Mesenchymal stem cell (in vitro differentiated cells and primary cell): ENCODE data around the gene SYNPR.

ENCODE experiments used
- DNase-seq: peaks from one replicate; pipeline ENCODE4 v3.0.0-alpha.2; 2013
- H2AFZ ChIP-seq: one replicate; pipeline ENCODE4 v1.6.1; 2013; ENCODE audit warnings: low read depth, mild to moderate bottlenecking, control low read depth, inconsistent platforms, low read length, moderate library complexity
- H2AK5ac ChIP-seq: 2 replicates; pipeline ENCODE4 v1.6.1; 2013; ENCODE audit warnings: low read length, moderate library complexity, mild to moderate bottlenecking, inconsistent platforms; ENCODE audit not compliant: severe bottlenecking
- H2BK120ac ChIP-seq: one replicate; pipeline ENCODE4 v1.6.1; 2013; ENCODE audit warnings: low read depth, mild to moderate bottlenecking, inconsistent platforms, low read length, moderate library complexity
- H2BK12ac ChIP-seq, 2 experiments: one replicate each; pipeline ENCODE4 v1.6.1; 2013; ENCODE audit warnings: inconsistent platforms in 2 of 2, low read length in 2 of 2, mild to moderate bottlenecking in 2 of 2, moderate library complexity in 2 of 2, control low read depth in 1 of 2
- H2BK15ac ChIP-seq: one replicate; pipeline ENCODE4 v1.6.1; 2013; ENCODE audit warnings: mild to moderate bottlenecking, low read depth, inconsistent platforms; ENCODE audit not compliant: poor library complexity, severe bottlenecking
- H2BK5ac ChIP-seq: 2 replicates; pipeline ENCODE4 v1.6.1; 2013; ENCODE audit warnings: low read depth, mild to moderate bottlenecking, low read length, control low read depth, inconsistent platforms; ENCODE audit not compliant: poor library complexity, severe bottlenecking
- H3K14ac ChIP-seq, 2 experiments: one replicate each; pipeline ENCODE4 v1.6.1; 2013; ENCODE audit warnings: inconsistent platforms in 2 of 2, low read length in 2 of 2, control low read depth in 1 of 2, mild to moderate bottlenecking in 1 of 2, moderate library complexity in 1 of 2
- H3K18ac ChIP-seq, 2 experiments: one replicate each; pipeline ENCODE4 v1.6.1; 2013; ENCODE audit warnings: inconsistent platforms in 2 of 2, low read length in 2 of 2, control low read depth in 1 of 2, low read depth in 1 of 2, mild to moderate bottlenecking in 1 of 2
- H3K23ac ChIP-seq, 2 experiments: one replicate each; pipeline ENCODE4 v1.6.1; 2013; ENCODE audit warnings: inconsistent platforms in 2 of 2, low read length in 2 of 2, mild to moderate bottlenecking in 2 of 2, moderate library complexity in 2 of 2, control low read depth in 1 of 2
- H3K27ac ChIP-seq: 2 replicates; pipeline ENCODE4 v1.5.1; 2013; ENCODE audit warnings: mild to moderate bottlenecking, moderate library complexity, low read length, control low read depth, inconsistent platforms; ENCODE audit not compliant: poor library complexity, severe bottlenecking
- H3K27me3 ChIP-seq, 2 experiments: 2 replicates each; pipeline versions ENCODE4 v1.6.1 to v1.7.0; 2013; ENCODE audit warnings: low read length in 2 of 2, mild to moderate bottlenecking in 2 of 2, moderate library complexity in 2 of 2, control low read depth in 1 of 2, inconsistent platforms in 1 of 2; ENCODE audit not compliant: control insufficient read depth in 1 of 2, insufficient read depth in 1 of 2
- H3K36me3 ChIP-seq, 2 experiments: 2 replicates each; pipeline versions ENCODE4 v1.6.1 to v1.7.0; 2013; ENCODE audit warnings: low read length in 2 of 2, control low read depth in 1 of 2, inconsistent platforms in 1 of 2, low read depth in 1 of 2, mild to moderate bottlenecking in 1 of 2; ENCODE audit not compliant: insufficient read depth in 2 of 2, control insufficient read depth in 1 of 2
- H3K4ac ChIP-seq, 2 experiments: one replicate each; pipeline ENCODE4 v1.6.1; 2013; ENCODE audit warnings: inconsistent platforms in 2 of 2, low read length in 2 of 2, mild to moderate bottlenecking in 2 of 2, moderate library complexity in 2 of 2, control low read depth in 1 of 2, low read depth in 1 of 2
- H3K4me1 ChIP-seq: 2 replicates; pipeline ENCODE4 v1.6.1; 2013; ENCODE audit warnings: low read depth, low read length, control low read depth; ENCODE audit not compliant: control insufficient read depth, insufficient read depth
- H3K4me2 ChIP-seq: 2 replicates; pipeline ENCODE4 v1.6.1; 2013; ENCODE audit warnings: low read length, mild to moderate bottlenecking, inconsistent platforms; ENCODE audit not compliant: poor library complexity, severe bottlenecking
- H3K4me3 ChIP-seq, 2 experiments: 2 replicates each; pipeline versions ENCODE4 v1.5.1 to v1.7.0; 2013; ENCODE audit warnings: low read length in 2 of 2, mild to moderate bottlenecking in 2 of 2, control low read depth in 1 of 2, low read depth in 1 of 2; ENCODE audit not compliant: insufficient read depth in 1 of 2
- H3K79me1 ChIP-seq: replicated peaks from 2 replicates; pipeline ENCODE4 v1.6.1; 2013; ENCODE audit warnings: mild to moderate bottlenecking, control low read depth, low read length, inconsistent platforms; ENCODE audit not compliant: poor library complexity, severe bottlenecking
- H3K9ac ChIP-seq: 2 replicates; pipeline ENCODE4 v1.7.0; 2013; ENCODE audit warnings: mild to moderate bottlenecking, low read length, moderate library complexity
- H3K9me3 ChIP-seq: 2 replicates; pipeline ENCODE4 v1.7.0; 2013; ENCODE audit warnings: mild to moderate bottlenecking, low read length; ENCODE audit not compliant: control insufficient read depth
- H4K8ac ChIP-seq: one replicate; pipeline ENCODE4 v1.6.1; 2013; ENCODE audit warnings: inconsistent platforms, mild to moderate bottlenecking, low read length, moderate library complexity
- H4K91ac ChIP-seq: one replicate; pipeline ENCODE4 v1.6.1; 2013; ENCODE audit warnings: mild to moderate bottlenecking, low read length, inconsistent platforms
- WGBS: methylation state at CpG from one replicate; pipeline ENCODE4 v1.1.7; 2013; ENCODE audit warnings: mixed read lengths; 5-methylcytosine and 5-hydroxymethylcytosine counted together

The SYNPR gene

DNA sequence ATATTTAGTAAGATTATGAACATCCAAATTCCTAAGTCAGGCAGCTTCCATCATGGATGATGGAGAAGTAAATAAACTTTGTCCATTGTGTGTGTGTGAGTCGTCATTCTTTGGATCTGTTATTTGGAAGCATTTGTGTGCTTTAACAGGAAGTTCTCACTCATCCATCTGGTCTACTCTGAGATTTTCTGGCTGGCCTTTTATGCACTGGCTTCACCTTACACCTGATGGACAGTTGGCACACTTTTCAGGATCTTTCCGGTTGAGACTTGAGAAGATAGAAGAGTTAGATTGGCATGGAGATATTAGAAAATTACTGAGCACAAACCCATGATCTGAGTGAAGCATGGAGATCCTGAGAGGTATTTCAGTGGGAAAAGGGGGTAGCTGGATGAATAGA is 12.6 kb downstream of the SYNPR start:
- no peak overlapping the region for H3K14ac ChIP-seq
- no peak overlapping the region for H3K9ac ChIP-seq
- H2BK120ac ChIP-seq = no peak overlapping the region
- H3K4me2 ChIP-seq = no peak overlapping the region
- H2AFZ ChIP-seq = no peak overlapping the region
- no peak overlapping the region for H4K91ac ChIP-seq
- H3K4me1 ChIP-seq = no peaks in the 10 kb centered on the region
- DNase-seq = no peak
- H3K18ac ChIP-seq = no peak overlapping the region
- H3K36me3 ChIP-seq = no peaks in the 10 kb centered on the region
- WGBS = 81% methylated on average over 2 of the region's 2 CpGs
- no peak overlapping the region for H3K23ac ChIP-seq
- H2BK12ac ChIP-seq = no peak overlapping the region
- H3K27ac ChIP-seq = no peak overlapping the region
- H2BK5ac ChIP-seq = no peak overlapping the region
- no peaks in the 10 kb centered on the region for H3K9me3 ChIP-seq
- H3K79me1 ChIP-seq = no peaks in the 10 kb centered on the region
- H2AK5ac ChIP-seq = no peak overlapping the region
- H2BK15ac ChIP-seq = no peak overlapping the region
- H3K4ac ChIP-seq = no peak overlapping the region
- H3K27me3 ChIP-seq = peaks cover 0 to 9% of the 10 kb centered on the region in 2 experiments
- no peak overlapping the region for H3K4me3 ChIP-seq
- H4K8ac ChIP-seq = no peak overlapping the region

DNA sequence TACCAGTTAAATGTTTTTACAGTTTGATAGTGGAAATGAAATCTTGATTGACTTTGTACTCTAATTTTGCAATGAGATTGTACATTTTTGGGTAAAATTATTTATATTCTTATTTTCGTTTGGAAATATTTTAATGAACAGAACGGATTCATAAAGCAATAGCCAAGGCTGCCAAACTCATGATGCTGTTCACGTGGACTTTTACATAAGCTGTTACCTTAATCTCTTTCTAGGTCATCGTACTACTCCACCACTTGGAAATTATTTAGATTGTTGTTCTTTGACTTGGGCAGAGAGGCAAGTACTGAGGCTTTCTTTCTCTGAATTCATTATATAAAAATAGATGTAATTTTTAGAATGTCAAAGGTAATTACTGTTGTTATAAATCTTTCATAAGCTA is 16.2 kb downstream of the SYNPR start:
- Histone ChIP-seq H3K14ac (no peak overlapping the region), H3K4ac (no peak overlapping the region), H2BK12ac (no peak overlapping the region), H4K91ac (no peak overlapping the region), H4K8ac (no peak overlapping the region), H3K79me1 (no peaks in the 10 kb centered on the region), H3K4me1 (peaks cover 1% of the 10 kb centered on the region), H2BK15ac (no peak overlapping the region), H3K27me3 (no peaks in the 10 kb centered on the region), H3K4me3 (no peak overlapping the region), H2AK5ac (no peak overlapping the region), H3K18ac (no peak overlapping the region), H2AFZ (no peak overlapping the region), H2BK120ac (no peak overlapping the region), H3K4me2 (no peak overlapping the region), H3K36me3 (no peaks in the 10 kb centered on the region), H3K9ac (no peak overlapping the region), H3K9me3 (peaks cover 9% of the 10 kb centered on the region), H3K27ac (no peak overlapping the region), H3K23ac (no peak overlapping the region), H2BK5ac (no peak overlapping the region)
- 54% methylated on average over 3 of the region's 4 CpGs for WGBS
- no peak for DNase-seq

DNA sequence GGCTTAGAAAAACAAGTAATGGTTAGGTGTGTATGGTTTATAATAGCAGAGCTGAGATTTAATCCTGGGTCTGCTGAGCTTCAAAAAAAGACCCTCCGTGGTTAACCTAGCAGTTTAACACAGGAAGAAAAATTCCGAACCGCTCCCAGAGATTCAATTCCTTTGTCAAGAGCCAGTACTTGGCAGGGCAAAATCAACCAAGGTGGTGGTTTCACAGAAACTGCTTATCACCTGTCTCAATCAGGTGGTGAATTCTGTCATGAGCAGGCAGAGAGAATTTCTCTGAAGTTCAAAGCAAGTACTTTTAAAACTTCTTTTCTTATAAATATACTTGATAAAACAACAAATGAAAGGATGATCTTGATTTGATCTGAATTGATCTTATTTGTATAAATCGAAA is 17.2 kb downstream of the SYNPR start:
- H2AK5ac ChIP-seq = no peak overlapping the region
- H3K14ac ChIP-seq = no peak overlapping the region
- H3K9me3 ChIP-seq = peaks cover 9% of the 10 kb centered on the region
- H2BK15ac ChIP-seq = no peak overlapping the region
- no peaks in the 10 kb centered on the region for H3K36me3 ChIP-seq
- no peak overlapping the region for H3K23ac ChIP-seq
- no peak overlapping the region for H3K18ac ChIP-seq
- peaks cover 1% of the 10 kb centered on the region for H3K4me1 ChIP-seq
- no peaks in the 10 kb centered on the region for H3K79me1 ChIP-seq
- no peaks in the 10 kb centered on the region for H3K27me3 ChIP-seq
- WGBS = 56% methylated on average over 3 of the region's 4 CpGs
- H3K4ac ChIP-seq = no peak overlapping the region
- no peak overlapping the region for H4K91ac ChIP-seq
- no peak overlapping the region for H3K27ac ChIP-seq
- no peak overlapping the region for H3K4me2 ChIP-seq
- no peak overlapping the region for H2AFZ ChIP-seq
- H2BK5ac ChIP-seq = no peak overlapping the region
- DNase-seq = no peak
- no peak overlapping the region for H2BK12ac ChIP-seq
- no peak overlapping the region for H4K8ac ChIP-seq
- H2BK120ac ChIP-seq = no peak overlapping the region
- no peak overlapping the region for H3K9ac ChIP-seq
- no peak overlapping the region for H3K4me3 ChIP-seq

DNA sequence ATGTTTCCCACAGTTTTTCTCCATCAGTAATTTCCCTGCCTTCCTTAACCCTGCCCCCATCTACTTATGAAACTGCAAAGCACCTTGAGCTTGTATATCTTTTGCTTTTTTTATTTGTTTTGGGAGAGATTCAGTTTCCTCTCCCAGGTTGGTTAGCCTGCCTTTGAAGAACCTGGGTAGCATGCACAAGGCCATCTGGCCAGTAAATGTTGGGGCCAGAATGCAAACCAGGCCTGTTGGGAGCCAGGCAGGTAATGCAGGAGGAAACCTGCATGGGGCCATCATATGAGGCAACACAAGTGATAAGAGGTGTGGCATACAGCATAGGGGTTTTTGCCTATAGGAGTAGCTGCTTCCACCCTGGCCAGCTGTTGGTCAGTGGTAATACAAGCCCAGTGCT is 17.7 kb downstream of the SYNPR start:
- Histone ChIP-seq H3K9ac (no peak overlapping the region), H2BK12ac (no peak overlapping the region), H3K4ac (no peak overlapping the region), H3K4me2 (no peak overlapping the region), H3K36me3 (no peaks in the 10 kb centered on the region), H3K4me3 (no peak overlapping the region), H3K27me3 (no peaks in the 10 kb centered on the region), H3K9me3 (peaks cover 9% of the 10 kb centered on the region), H3K79me1 (no peaks in the 10 kb centered on the region), H2BK5ac (no peak overlapping the region), H4K8ac (no peak overlapping the region), H2AK5ac (no peak overlapping the region), H2BK15ac (no peak overlapping the region), H2AFZ (no peak overlapping the region), H3K18ac (no peak overlapping the region), H3K4me1 (peaks cover 1% of the 10 kb centered on the region), H3K27ac (no peak overlapping the region), H2BK120ac (no peak overlapping the region), H3K23ac (no peak overlapping the region), H3K14ac (no peak overlapping the region), H4K91ac (no peak overlapping the region)
- no peak for DNase-seq
